Activated T-cell treated with anti-CD3 and anti-CD28 coated beads, Interleukin-2, amount 50 U/mL, for 4 hours (primary cell): Measurements from ENCODE around the gene RAB9A. TPM values are rescaled to one million over a fixed set of nuclear protein-coding genes. Genes with fewer than 3 reads are reported as not detected.

Experiments
- ATAC-seq, 2 donors: fragments of 200-7000 bp; cut with Tn5 transposase; one replicate each; pipeline ENCODE4 v1.10.0; 2021
- DNase-seq: peaks from one replicate; pipeline ENCODE4 v3.0.0-alpha.2; 2020
- H3K27me3 Mint-ChIP-seq: one replicate; pipeline ENCODE4 v1.8.0; 2021; ENCODE audit warnings: low read depth, mixed read lengths
- H3K36me3 Mint-ChIP-seq: one replicate; pipeline ENCODE4 v1.8.0; 2022; ENCODE audit warnings: mixed read lengths; ENCODE audit not compliant: insufficient read depth
- H3K4me1 Mint-ChIP-seq: one replicate; pipeline ENCODE4 v1.8.0; 2021; ENCODE audit warnings: low read depth, mixed read lengths
- H3K4me3 Mint-ChIP-seq: one replicate; pipeline ENCODE4 v1.8.0; 2021; ENCODE audit warnings: mild to moderate bottlenecking, moderate library complexity, mixed read lengths
- H3K9me3 Mint-ChIP-seq: one replicate; pipeline ENCODE4 v1.8.0; 2021; ENCODE audit warnings: mixed read lengths
- total RNA-seq, 3 donors: library from RNA; stranded (reverse); gene quantifications; one replicate each; pipeline ENCODE4 v1.2.1, GENCODE V29; 2021

RAB9A gene
- total RNA-seq, 3 donors from 2014 or later = 11.8 to 17.8 (median 17.3) TPM

- Mint-ChIP-seq H3K4me3 (peak overlapping the region; percentile 92), H3K9me3 (no peaks in the 10 kb centered on the region), H3K36me3 (peaks cover 32% of the 10 kb centered on the region), H3K27me3 (no peaks in the 10 kb centered on the region), H3K4me1 (peaks cover 59% of the 10 kb centered on the region)
- no peak for DNase-seq
- no peak for ATAC-seq
Observed at GRCh38 chrX:13732246-13733067, 43.5 kb downstream of the RAB9A start.

- peaks cover 57% of the 10 kb centered on the region for H3K4me1 Mint-ChIP-seq
- peaks cover 30% of the 10 kb centered on the region for H3K36me3 Mint-ChIP-seq
- no peaks in the 10 kb centered on the region for H3K9me3 Mint-ChIP-seq
- no peaks in the 10 kb centered on the region for H3K27me3 Mint-ChIP-seq
- no peak for ATAC-seq
- DNase-seq = no peak
- peak overlapping the region; percentile 92 for H3K4me3 Mint-ChIP-seq
Observed at GRCh38 chrX:13733506-13733905, 44.6 kb downstream of the RAB9A start.

GRCh38 chrX:13734278-13735172 lies 45.6 kb downstream of the RAB9A start, which contains the start of the genes OFD1 and TRAPPC2:
Gene OFD1 (plus strand): TSS chrX:13734748. CDS start chrX:13735072, 324 bp downstream.
Gene TRAPPC2 (minus strand): TSS chrX:13734620. CDS start chrX:13719963, 14,657 bp downstream.
- peaks cover 50% of the 10 kb centered on the region for H3K4me1 Mint-ChIP-seq
- no peaks in the 10 kb centered on the region for H3K9me3 Mint-ChIP-seq
- DNase-seq (peak; percentile 91), ATAC-seq (peak; percentile 93 to 94)
- H3K4me3 Mint-ChIP-seq = peak within 1 kb of the TSS; percentile 92
- H3K36me3 Mint-ChIP-seq = peaks cover 23% of the 10 kb centered on the region
- H3K27me3 Mint-ChIP-seq = no peaks in the 10 kb centered on the region

DNA sequence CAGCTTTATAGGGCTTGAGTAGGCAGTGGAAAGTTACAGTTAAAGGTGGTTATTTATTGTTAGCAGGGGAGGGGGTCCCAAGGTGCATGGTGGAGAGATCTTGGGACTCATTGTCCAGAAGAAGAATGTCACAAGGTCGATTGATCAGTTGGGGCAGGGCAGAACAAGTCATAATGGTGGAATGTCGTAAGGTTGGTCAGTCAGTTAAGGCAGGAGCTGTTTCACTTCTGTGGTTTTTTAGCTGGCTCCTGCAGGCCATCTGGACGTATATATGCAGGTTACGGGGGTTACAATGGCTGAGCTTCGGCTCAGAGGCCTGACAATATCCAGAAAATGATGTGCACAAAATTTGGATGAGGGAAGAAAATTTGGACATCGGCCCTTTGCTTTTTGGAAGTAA lies 52.8 kb downstream of the RAB9A start:
- peaks cover 13% of the 10 kb centered on the region for H3K36me3 Mint-ChIP-seq
- H3K27me3 Mint-ChIP-seq = no peaks in the 10 kb centered on the region
- no peaks in the 10 kb centered on the region for H3K9me3 Mint-ChIP-seq
- H3K4me3 Mint-ChIP-seq = no peak overlapping the region
- H3K4me1 Mint-ChIP-seq = peaks cover 38% of the 10 kb centered on the region
- DNase-seq = no peak
- no peak for ATAC-seq

- Mint-ChIP-seq H3K4me1 (peaks cover 40% of the 10 kb centered on the region), H3K27me3 (no peaks in the 10 kb centered on the region), H3K9me3 (no peaks in the 10 kb centered on the region), H3K4me3 (peak overlapping the region; percentile 65), H3K36me3 (peaks cover 11% of the 10 kb centered on the region)
- DNase-seq (no peak), ATAC-seq (peak; percentile 91 to 96)
Observed at GRCh38 chrX:13742397-13743176, 53.7 kb downstream of the RAB9A start.

- ATAC-seq (no peak), DNase-seq (peak; percentile 14)
- peaks cover 41% of the 10 kb centered on the region for H3K4me1 Mint-ChIP-seq
- H3K9me3 Mint-ChIP-seq = no peaks in the 10 kb centered on the region
- no peak overlapping the region for H3K4me3 Mint-ChIP-seq
- H3K27me3 Mint-ChIP-seq = no peaks in the 10 kb centered on the region
- H3K36me3 Mint-ChIP-seq = peaks cover 13% of the 10 kb centered on the region
Observed at GRCh38 chrX:13747836-13748235, 58.9 kb downstream of the RAB9A start.

GRCh38 chrX:13748486-13748885 lies 59.6 kb downstream of the RAB9A start:
- H3K9me3 Mint-ChIP-seq = no peaks in the 10 kb centered on the region
- H3K4me3 Mint-ChIP-seq = no peak overlapping the region
- H3K4me1 Mint-ChIP-seq = peaks cover 41% of the 10 kb centered on the region

DNA sequence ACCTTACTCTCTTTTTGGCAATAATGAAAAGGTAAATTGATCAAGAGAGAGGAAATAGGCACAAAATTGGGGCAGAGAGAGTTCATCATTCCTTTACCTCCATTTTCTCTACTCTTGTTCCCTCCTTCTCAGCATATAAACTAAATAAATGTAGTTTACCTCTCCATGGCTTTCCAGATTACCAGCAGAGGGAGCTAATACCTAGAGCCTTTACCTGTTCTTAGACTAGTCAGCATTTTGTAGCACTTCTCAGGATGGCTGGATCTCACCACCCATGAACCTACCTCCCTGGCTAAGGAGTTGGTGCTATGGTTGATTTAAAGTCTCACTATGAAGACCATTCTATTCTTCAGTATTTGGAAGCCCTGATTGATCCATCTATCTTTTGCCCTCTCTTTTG lies 61.3 kb downstream of the RAB9A start:
- ATAC-seq (peak in 1 of 2 donors; percentile 85), DNase-seq (no peak)
- H3K36me3 Mint-ChIP-seq = peaks cover 19% of the 10 kb centered on the region
- H3K4me3 Mint-ChIP-seq = no peak overlapping the region
- H3K9me3 Mint-ChIP-seq = no peaks in the 10 kb centered on the region
- no peaks in the 10 kb centered on the region for H3K27me3 Mint-ChIP-seq
- peaks cover 41% of the 10 kb centered on the region for H3K4me1 Mint-ChIP-seq

More at GRCh38 chrX:13748486-13748885, 59.6 kb downstream of the RAB9A start:
- DNase-seq (no peak), ATAC-seq (no peak)
- Mint-ChIP-seq H3K27me3 (no peaks in the 10 kb centered on the region), H3K36me3 (peaks cover 17% of the 10 kb centered on the region)

GRCh38 chrX:13750812-13751211 lies 61.9 kb downstream of the RAB9A start:
- no peak for ATAC-seq
- DNase-seq = no peak
- Mint-ChIP-seq H3K4me3 (no peak overlapping the region), H3K9me3 (no peaks in the 10 kb centered on the region), H3K36me3 (peaks cover 17% of the 10 kb centered on the region), H3K27me3 (no peaks in the 10 kb centered on the region), H3K4me1 (peaks cover 43% of the 10 kb centered on the region)

- peaks cover 39% of the 10 kb centered on the region for H3K4me1 Mint-ChIP-seq
- peaks cover 15% of the 10 kb centered on the region for H3K36me3 Mint-ChIP-seq
- no peaks in the 10 kb centered on the region for H3K27me3 Mint-ChIP-seq
- H3K4me3 Mint-ChIP-seq = no peak overlapping the region
- no peaks in the 10 kb centered on the region for H3K9me3 Mint-ChIP-seq
- DNase-seq (no peak), ATAC-seq (no peak)
Observed at GRCh38 chrX:13752141-13752540, 63.2 kb downstream of the RAB9A start.

GRCh38 chrX:13752646-13753045 lies 63.7 kb downstream of the RAB9A start:
- Mint-ChIP-seq H3K36me3 (peaks cover 15% of the 10 kb centered on the region), H3K4me3 (no peak overlapping the region), H3K27me3 (no peaks in the 10 kb centered on the region), H3K4me1 (peaks cover 34% of the 10 kb centered on the region), H3K9me3 (no peaks in the 10 kb centered on the region)
- no peak for ATAC-seq
- DNase-seq = no peak

DNA sequence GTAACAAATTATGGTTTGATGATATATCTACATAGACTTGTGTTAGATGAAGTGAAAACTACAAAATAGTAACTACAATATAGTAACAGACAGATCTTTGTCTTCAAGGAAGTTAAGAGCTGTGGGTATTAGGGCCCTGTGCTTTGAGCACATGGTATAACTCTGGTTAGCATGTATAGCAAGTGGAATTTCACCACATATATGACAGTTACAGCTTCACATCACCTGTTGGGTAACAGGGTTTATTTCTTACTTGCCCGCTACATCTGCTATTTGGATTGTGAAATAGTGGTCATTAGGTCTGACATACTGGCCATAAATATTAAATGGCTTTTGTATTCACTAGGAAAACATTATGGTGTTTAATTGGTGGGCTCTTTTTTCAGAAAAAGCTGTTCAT lies 65.8 kb downstream of the RAB9A start:
- ATAC-seq (no peak), DNase-seq (no peak)
- Mint-ChIP-seq H3K27me3 (no peaks in the 10 kb centered on the region), H3K9me3 (no peaks in the 10 kb centered on the region), H3K36me3 (peaks cover 17% of the 10 kb centered on the region), H3K4me1 (peaks cover 36% of the 10 kb centered on the region), H3K4me3 (no peak overlapping the region)

DNA sequence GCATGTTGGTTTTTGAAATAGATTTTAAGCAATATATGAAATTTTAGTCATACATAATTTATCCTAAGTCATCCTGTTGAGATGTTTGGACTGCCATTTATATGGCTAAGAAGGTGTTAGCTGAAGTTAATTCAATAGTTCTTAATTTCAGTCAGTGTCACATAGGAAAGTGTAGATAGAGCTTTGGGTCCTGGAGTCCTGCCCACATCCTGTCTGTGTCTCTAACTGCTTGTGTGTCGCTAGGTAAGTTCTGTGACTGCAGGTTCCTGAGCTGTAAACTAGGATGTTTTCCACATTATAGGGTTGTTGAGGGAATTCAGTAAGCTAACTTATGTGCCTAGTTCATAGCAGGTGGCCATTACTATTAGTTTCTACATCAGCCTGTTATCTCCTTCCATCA lies 66.3 kb downstream of the RAB9A start:
- Mint-ChIP-seq H3K36me3 (peaks cover 17% of the 10 kb centered on the region), H3K4me1 (peaks cover 33% of the 10 kb centered on the region), H3K4me3 (no peak overlapping the region), H3K27me3 (no peaks in the 10 kb centered on the region), H3K9me3 (no peaks in the 10 kb centered on the region)
- DNase-seq = no peak
- ATAC-seq = no peak

DNA sequence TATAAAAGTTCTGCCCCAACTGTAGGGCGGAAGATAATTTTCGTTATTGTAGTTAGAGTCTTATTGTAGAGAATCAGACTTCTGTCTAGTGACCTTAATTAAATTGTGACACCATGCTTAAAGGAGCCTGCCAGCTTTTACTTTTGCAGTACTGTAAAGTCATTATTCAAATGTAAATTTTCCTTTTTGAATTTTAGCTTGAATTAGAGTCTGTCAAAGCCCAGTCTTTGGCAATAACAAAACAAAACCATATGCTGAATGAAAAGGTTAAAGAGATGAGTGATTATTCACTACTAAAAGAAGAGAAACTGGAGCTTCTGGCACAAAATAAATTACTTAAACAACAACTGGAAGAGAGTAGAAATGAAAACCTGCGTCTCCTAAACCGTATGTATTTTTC lies 67.5 kb downstream of the RAB9A start:
- no peak for DNase-seq
- no peak for ATAC-seq
- no peaks in the 10 kb centered on the region for H3K27me3 Mint-ChIP-seq
- no peaks in the 10 kb centered on the region for H3K9me3 Mint-ChIP-seq
- H3K4me1 Mint-ChIP-seq = peaks cover 31% of the 10 kb centered on the region
- H3K36me3 Mint-ChIP-seq = peaks cover 21% of the 10 kb centered on the region
- H3K4me3 Mint-ChIP-seq = no peak overlapping the region
